ENCODE measurements around the gene CSNK2A1. TPM values are rescaled to one million over a fixed set of nuclear protein-coding genes. Genes with fewer than 3 reads are reported as not detected.
"Not testable (repeated sequence)": the region's sequence is repeated elsewhere in the genome, so short reads cannot be mapped to it uniquely, and the experiment has no call there.

The CSNK2A1 gene
- total RNA-seq, 1 donor from 2014 or later, result 84.8 TPM

- H3K27me3 ChIP-seq, result peaks cover 8% of the 10 kb centered on the region
- H3K36me3 ChIP-seq, result no peaks in the 10 kb centered on the region
- no peak overlapping the region for H3K4me3 ChIP-seq
- no peaks in the 10 kb centered on the region for H3K9me3 ChIP-seq
- DNase-seq (no peak), ATAC-seq (no peak)
- H3K4me1 ChIP-seq, result no peaks in the 10 kb centered on the region
- no peak overlapping the region for H3K27ac ChIP-seq
- intact Hi-C loops (cut with DNase I), result no loop called here
- no peak for TF ChIP-seq CTCF (IDR thresholded peaks at IDR 0.05)
Measured at GRCh38 chr20:584971-585301, 41.3 kb upstream of the CSNK2A1 start.

- H3K36me3 ChIP-seq, result no peaks in the 10 kb centered on the region
- no peaks in the 10 kb centered on the region for H3K4me1 ChIP-seq
- H3K27ac ChIP-seq, result no peak overlapping the region
- peaks cover 9% of the 10 kb centered on the region for H3K27me3 ChIP-seq
- no peak overlapping the region for H3K4me3 ChIP-seq
- intact Hi-C loops (cut with DNase I), result no loop called here
- TF ChIP-seq CTCF (IDR thresholded peaks at IDR 0.05), result no peak
- H3K9me3 ChIP-seq, result no peaks in the 10 kb centered on the region
- no peak for DNase-seq
- ATAC-seq, result peak; percentile 45
Measured at GRCh38 chr20:584161-584970, 40.8 kb upstream of the CSNK2A1 start.

- no peak overlapping the region for H3K27ac ChIP-seq
- no peak overlapping the region for H3K4me3 ChIP-seq
- H3K27me3 ChIP-seq, result peaks cover 9% of the 10 kb centered on the region
- DNase-seq (no peak), ATAC-seq (no peak)
- H3K4me1 ChIP-seq, result no peaks in the 10 kb centered on the region
- intact Hi-C loops (cut with DNase I), result no loop called here
- H3K36me3 ChIP-seq, result no peaks in the 10 kb centered on the region
- no peaks in the 10 kb centered on the region for H3K9me3 ChIP-seq
- TF ChIP-seq CTCF (IDR thresholded peaks at IDR 0.05), result no peak
Measured at GRCh38 chr20:582204-582603, 38.6 kb upstream of the CSNK2A1 start.

DNA sequence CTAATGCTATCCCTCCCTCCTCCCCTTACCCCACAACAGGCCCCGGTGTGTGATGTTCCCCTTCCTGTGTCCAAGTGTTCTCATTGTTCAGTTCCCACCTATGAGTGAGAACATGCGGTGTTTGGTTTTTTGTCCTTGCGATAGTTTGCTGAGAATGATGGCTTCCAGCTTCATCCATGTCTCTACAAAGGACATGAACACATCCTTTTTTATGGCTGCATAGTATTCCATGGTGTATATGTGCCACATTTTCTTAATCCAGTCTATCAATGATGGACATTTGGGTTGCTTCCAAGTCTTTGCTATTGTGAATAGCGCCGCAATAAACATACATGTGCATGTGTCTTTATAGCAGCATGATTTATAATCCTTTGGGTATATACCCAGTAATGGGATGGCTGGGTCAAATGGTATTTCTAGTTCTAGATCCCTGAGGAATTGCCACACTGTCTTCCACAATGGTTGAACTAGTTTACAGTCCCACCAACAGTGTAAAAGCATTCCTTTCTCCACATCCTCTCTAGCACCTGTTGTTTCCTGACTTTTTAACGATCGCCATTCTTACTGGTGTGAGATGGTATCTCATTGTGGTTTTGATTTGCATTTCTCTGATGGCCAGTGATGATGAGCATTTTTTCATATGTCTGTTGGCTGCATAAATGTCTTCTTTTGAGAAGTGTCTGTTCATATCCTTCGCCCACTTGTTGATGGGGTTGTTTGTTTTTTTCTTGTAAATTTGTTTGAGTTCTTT, 35.5 kb upstream of the CSNK2A1 start:
- H3K4me1 ChIP-seq; H3K36me3 ChIP-seq; ATAC-seq; H3K27ac ChIP-seq; H3K27me3 ChIP-seq; DNase-seq; H3K9me3 ChIP-seq; intact Hi-C loops (cut with DNase I); H3K4me3 ChIP-seq: not testable (repeated sequence)

DNA sequence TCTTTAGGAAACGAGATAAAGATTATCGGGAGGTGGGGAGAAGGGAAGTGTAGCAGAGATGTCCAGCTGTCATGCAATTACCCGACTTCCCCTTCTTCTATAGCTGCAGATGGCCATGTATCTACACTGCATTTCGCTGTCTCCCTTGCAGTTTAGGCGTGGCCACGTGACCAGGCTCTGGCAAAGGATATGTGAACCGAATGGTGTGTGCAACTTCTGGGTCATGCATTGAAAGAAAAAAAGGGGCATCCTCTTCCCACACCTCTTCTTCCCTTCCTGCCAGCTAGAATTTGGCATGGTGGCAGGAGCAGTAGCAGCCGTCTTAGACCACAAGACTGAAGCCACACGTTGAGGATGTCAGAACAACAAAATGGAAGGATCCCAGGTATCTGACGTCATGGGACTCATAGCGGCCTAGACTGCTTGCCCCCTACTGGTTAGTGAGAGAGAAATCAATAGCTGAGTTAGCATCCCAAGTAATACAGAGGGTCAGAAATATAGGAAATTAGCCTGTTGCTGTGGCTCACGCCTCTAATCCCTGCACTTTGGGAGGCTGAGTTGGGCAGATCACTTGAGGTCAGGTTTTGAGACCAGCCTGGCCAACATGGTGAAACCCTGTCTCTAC, 33.7 kb upstream of the CSNK2A1 start:
- no peak for ATAC-seq
- no peak overlapping the region for H3K4me3 ChIP-seq
- H3K27me3 ChIP-seq, result peaks cover 4% of the 10 kb centered on the region
- no peak overlapping the region for H3K27ac ChIP-seq
- no peak for TF ChIP-seq CTCF (IDR thresholded peaks at IDR 0.05)
- DNase-seq, result no peak
- H3K9me3 ChIP-seq, result no peaks in the 10 kb centered on the region
- no peaks in the 10 kb centered on the region for H3K4me1 ChIP-seq
- no peaks in the 10 kb centered on the region for H3K36me3 ChIP-seq
- intact Hi-C loops (cut with DNase I), result no loop called here

DNA sequence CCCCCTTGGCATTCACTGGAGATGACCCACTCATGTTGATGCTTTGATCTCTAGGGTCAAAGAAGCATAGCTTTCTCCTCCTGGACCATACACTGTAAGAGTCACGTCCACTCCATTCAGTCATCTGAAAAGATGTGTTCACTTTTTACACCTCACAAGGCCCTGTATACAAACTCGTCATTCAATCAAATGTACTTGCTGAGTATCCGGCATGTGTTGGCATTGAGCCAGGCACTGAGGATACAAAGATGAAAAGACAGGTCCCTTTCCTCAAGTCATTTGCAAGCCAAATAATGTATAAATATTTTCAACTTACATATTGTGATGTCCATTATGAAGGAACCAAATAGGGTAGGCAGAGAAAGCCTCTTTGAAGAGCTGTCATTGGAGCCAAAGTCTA, 32.6 kb upstream of the CSNK2A1 start:
- intact Hi-C loops (cut with DNase I), result no loop called here
- Histone ChIP-seq H3K4me3 (no peak overlapping the region), H3K27ac (no peak overlapping the region), H3K9me3 (no peaks in the 10 kb centered on the region), H3K36me3 (no peaks in the 10 kb centered on the region), H3K4me1 (peaks cover 9% of the 10 kb centered on the region), H3K27me3 (peaks cover 4% of the 10 kb centered on the region)
- no peak for TF ChIP-seq CTCF (IDR thresholded peaks at IDR 0.05)
- no peak for DNase-seq
- no peak for ATAC-seq
